Activated CD8-positive, alpha-beta memory T cell treated with anti-CD3 and anti-CD28 coated beads, Interleukin-2, amount 50 U/mL, for 48 hours (primary cell): Measurements from ENCODE around the gene UBR1.
"Not testable (repeated sequence)": the region's sequence is repeated elsewhere in the genome, so short reads cannot be mapped to it uniquely, and the experiment has no call there.

Experiments used
- DNase-seq: peaks from one replicate; pipeline ENCODE4 v3.0.0-alpha.2; 2020

Gene UBR1

DNA sequence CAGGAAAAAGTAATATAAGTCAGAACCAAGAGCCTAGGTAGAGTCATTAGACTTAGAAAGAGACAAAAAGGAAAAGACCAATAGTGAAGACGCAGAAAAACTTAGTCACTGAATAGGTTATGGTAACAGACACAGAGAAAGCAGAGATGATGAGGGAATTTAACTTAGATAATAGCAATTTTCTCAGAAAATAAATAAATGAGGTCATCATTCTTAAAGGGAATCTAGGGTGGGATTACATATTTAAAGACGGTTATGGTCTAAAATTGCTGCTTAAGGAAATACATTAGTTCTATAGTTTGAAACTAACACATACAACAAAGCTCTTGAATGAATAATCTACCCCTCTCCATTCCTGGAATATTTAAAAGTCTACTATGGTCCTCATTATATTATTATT is 59.4 kb downstream of the UBR1 start:
- DNase-seq, result no peak

DNA sequence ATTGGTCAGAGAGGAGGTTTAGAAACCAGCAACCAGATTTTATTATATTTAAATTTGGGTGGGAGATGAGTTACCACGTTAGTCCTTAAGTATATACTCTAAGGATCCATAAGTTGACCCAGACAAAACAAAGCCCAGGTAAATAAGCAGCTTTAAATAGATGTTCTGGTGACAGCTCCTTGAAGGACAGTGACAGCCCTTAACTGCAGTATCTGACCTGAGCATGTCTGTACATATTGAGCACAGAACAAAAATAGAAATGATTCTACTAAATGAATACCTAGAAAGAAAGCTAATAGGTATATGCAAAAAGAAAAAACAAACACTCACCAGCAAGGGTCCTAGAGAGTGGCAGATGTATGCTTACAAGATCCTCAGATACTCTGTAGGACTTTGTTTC is 63.0 kb downstream of the UBR1 start:
- no peak for DNase-seq

- not testable (repeated sequence) for DNase-seq
Measured at GRCh38 chr15:43041085-43041484, 64.8 kb downstream of the UBR1 start.

GRCh38 chr15:43035240-43035639 is 70.6 kb downstream of the UBR1 start:
- DNase-seq, result not testable (repeated sequence)

DNA sequence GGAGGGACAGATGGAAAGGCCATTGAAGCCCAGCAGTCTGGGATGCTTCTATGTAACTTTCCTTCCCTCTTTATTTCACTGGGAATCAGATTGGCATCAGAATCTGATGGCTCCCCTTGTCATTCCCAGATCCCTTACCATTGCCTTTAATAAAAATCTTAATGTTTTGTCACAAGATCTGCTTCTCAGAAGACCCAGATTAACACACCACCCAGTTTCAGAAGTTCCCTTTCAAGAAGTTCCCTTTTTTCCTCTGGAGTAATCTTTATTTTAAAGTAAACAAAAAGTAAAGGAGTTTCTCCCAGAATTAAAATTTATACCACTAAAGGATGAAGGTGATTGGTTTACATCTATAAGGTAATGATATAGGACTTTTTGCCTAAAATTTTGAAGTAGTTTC is 76.4 kb downstream of the UBR1 start:
- DNase-seq, result no peak

- no peak for DNase-seq
Measured at GRCh38 chr15:43025150-43025549, 80.7 kb downstream of the UBR1 start.

- DNase-seq, result not testable (repeated sequence)
Measured at GRCh38 chr15:43014671-43015070, 91.2 kb downstream of the UBR1 start.

GRCh38 chr15:43009206-43009605 is 96.6 kb downstream of the UBR1 start:
- no peak for DNase-seq

GRCh38 chr15:43008150-43008549 is 97.7 kb downstream of the UBR1 start:
- no peak for DNase-seq

DNA sequence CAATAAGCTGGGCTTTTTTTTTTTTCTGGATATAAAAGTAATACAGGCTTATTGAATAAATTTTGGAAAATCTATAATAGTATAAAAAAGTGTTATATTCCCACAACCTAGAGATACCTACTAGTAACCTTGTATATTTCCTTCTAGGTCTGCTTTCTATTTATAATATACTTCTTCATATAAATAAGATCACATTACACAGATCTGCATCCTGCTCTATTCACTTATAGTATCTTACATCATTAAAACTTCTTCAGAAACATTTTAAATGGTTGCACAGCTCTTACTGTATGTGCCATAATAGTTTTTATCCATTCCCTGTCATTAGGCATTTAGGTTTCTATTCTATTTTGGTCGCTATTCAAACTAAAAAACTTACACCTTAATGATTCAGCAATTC is 98.3 kb downstream of the UBR1 start:
- no peak for DNase-seq

DNA sequence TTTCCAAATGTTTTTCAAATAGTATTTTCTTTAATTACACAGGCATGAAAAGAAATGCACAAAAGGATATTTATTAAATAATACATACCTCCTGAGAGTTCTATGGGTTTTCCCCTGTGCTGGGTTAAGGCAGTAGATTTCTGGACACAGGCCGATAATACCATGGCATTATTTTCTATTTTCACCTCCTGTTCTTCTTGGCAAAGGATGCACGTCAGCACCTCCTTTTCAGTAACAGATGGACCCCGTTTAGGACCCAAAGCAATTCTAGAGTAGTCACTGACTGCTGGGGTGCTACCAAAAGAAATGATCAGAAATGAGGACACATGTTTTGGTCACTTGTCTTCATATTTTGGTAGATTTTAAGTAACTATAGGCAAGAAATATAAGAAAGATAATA is 98.8 kb downstream of the UBR1 start:
- DNase-seq, result no peak

DNA sequence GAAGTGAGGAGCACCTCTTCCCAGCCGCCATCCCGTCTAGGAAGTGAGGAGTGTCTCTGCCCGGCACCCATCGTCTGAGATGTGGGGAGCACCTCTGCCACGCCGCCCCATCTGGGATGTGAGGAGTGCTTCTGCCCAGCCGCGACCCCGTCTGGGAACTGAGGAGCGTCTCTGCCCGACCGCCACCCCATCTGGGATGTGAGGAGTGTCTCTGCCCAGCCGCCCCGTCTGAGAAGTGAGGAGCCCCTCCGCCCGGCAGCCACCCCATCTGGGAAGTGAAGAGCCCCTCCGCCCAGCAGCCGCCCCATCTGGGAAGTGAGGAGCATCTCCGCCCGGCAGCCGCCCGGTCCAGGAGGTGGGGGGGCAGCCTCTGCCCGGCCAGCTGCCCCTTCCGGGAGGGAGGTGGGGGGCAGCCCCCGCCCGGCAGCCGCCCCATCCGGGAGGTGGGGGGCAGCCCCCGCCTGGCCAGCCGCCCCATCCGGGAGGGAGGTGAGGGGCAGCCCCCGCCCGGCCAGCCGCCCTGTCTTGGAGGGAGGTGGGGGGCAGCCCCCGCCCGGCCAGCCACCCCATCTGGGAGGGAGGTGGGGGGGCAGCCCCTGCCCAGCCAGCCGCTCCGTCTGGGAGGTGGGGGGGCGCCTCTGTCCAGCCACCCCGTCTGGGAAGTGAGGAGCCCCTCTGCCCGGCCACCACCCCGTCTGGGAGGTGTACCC is 100.8 kb downstream of the UBR1 start:
- DNase-seq, result not testable (repeated sequence)

GRCh38 chr15:42999201-42999779 is 106.5 kb downstream of the UBR1 start:
- no peak for DNase-seq

GRCh38 chr15:42996871-42997270 is 109.0 kb downstream of the UBR1 start:
- DNase-seq, result no peak

GRCh38 chr15:42994546-42994945 is 111.3 kb downstream of the UBR1 start:
- DNase-seq, result no peak

DNA sequence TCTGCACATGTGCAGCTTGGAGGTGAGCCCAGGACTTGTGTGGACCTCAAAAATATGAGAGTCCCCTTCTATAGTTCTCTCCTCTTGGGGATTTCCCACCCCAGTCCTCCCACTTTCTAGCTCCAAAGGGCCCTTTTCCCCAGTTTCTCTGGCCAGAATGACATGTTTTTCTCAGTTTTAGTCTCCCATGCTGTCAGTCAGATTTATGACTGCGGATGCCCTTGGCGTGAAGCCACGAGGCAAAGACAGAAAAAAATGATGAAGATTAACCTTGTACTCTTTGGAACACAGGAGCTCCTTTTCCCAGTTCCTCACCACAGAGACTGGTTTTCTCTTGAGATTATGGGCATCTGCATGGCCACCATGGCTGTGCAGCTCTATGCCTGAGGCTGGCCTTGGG is 113.2 kb downstream of the UBR1 start:
- no peak for DNase-seq

GRCh38 chr15:42986693-42987342 is 119.0 kb downstream of the UBR1 start:
- DNase-seq, result no peak

DNA sequence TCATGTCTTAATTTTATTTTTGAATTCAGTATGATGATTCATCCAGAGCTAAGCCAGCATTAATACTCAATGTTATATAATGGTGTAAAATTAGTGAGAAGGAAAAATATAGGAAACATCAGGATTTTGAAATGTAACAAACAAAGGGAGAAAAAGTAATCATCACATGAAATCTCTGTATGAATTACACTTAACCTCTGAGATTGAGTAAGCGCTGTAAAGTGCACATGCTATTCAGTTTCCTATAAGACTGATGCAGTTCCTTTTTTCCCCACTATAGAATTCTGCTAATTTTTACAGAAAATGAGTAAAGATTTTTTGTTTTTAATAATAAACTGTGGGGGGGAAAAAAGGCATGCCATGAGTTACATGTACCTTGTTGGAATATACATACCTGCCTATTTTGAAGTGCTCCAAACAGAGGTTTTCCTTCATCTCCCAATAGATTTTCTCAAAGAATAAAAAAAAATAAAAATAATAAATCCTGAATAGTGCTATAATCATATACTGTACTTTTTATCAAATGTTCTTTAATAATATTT is 121.3 kb downstream of the UBR1 start:
- DNase-seq, result no peak

GRCh38 chr15:42979113-42979512 is 126.7 kb downstream of the UBR1 start:
- DNase-seq, result not testable (repeated sequence)

DNA sequence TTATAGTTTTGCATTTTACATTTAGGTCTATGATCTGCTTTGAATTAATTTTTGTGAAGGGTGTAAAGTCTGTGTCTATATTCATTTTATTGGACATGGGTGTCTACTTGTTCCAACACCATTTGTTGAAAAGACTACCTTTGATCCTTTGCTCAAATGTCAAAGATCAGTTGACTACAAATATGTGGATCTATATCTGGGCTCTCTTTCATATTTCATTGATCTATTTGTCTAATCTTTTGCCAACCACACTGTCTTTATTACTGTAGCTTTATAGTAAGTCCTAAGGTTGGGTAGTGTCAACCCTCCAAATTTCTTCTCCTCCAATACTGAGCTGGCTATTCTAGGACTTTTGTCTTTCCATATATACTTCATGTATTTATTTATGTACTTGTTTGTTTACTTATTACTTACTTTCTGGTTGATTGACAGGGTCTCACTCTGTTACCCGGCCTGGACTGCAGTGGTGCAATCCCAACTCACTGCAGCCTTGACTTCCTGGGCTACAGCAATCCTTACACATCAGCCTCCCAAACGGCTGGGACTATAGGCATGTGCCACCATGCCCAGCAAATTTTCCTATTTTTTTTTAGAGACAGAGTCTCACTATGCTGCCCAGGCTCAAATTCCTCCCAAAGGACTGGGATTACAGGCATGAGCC is 131.5 kb downstream of the UBR1 start:
- DNase-seq, result no peak

DNA sequence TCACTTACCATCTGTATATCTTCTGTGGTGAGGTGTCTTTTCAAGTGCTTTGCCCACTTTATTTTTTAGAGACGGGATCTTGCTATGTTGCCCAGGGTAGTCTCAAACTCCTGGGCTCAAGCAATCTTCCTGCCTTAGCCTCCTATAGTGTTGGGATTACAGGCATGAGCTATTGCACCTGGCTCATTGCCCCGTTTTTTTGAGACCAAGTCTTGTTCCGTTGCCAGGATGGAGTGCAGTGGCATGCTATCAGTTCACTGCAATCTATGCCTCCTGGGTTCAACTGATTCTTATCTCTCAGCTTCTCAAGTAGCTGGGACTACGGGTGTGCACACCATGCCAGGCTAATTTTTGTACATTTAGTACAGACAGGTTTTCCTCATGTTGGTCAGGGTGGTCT is 132.7 kb downstream of the UBR1 start:
- DNase-seq, result no peak

GRCh38 chr15:42971830-42972229 is 134.0 kb downstream of the UBR1 start:
- DNase-seq, result no peak

DNA sequence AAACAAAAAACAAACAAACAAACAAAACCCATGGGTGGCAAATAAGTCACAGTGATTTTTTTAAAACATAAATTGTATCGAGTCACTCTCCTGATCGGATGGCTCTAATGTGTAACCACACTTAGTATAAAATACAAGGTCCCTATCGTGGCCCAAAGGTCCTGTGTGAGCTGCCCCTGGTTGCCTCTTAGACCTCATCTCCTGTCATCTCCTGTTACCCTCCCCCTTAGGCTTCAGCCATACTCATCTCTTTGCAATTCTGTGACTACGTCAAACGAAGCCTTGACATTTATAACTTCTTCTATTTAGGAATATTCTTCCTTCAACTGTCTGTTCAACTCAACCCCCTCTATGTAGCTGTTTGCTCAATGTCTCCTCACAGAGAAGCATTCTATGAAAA is 141.4 kb downstream of the UBR1 start:
- no peak for DNase-seq

- no peak for DNase-seq
Measured at GRCh38 chr15:42955518-42955917, 150.3 kb downstream of the UBR1 start.
